HG03469 (cell line): Measurements from ENCODE around the gene TYW1.
"Not testable (repeated sequence)": the region's sequence is repeated elsewhere in the genome, so short reads cannot be mapped to it uniquely, and the experiment has no call there.

Source experiments
- ATAC-seq: cut with Tn5 transposase; IDR thresholded peaks from one replicate; pipeline ENCODE4 v1.9.1; 2021; ENCODE audit warnings: mild to moderate bottlenecking, moderate library complexity, moderate number of reproducible peaks; ENCODE audit not compliant: unreplicated experiment

Gene TYW1

GRCh38 chr7:67233506-67233905 lies 236.9 kb downstream of the TYW1 start:
- ATAC-seq = not testable (repeated sequence)

GRCh38 chr7:67236216-67236615 lies 239.6 kb downstream of the TYW1 start:
- not testable (repeated sequence) for ATAC-seq

GRCh38 chr7:67242871-67243270 lies 246.2 kb downstream of the TYW1 start:
- ATAC-seq = not testable (repeated sequence)

- not testable (repeated sequence) for ATAC-seq
Measured at GRCh38 chr7:67248364-67248763, 251.7 kb downstream of the TYW1 start.

- ATAC-seq = no peak
Measured at GRCh38 chr7:67251986-67252558, 255.4 kb downstream of the TYW1 start.

- not testable (repeated sequence) for ATAC-seq
Measured at GRCh38 chr7:67255076-67255475, 258.4 kb downstream of the TYW1 start.

GRCh38 chr7:67257779-67258178 lies 261.1 kb downstream of the TYW1 start:
- ATAC-seq = not testable (repeated sequence)

- not testable (repeated sequence) for ATAC-seq
Measured at GRCh38 chr7:67259363-67259762, 262.7 kb downstream of the TYW1 start.

- not testable (repeated sequence) for ATAC-seq
Measured at GRCh38 chr7:67260166-67260586, 263.5 kb downstream of the TYW1 start.

- ATAC-seq = not testable (repeated sequence)
Measured at GRCh38 chr7:67264000-67264399, 267.4 kb downstream of the TYW1 start.

GRCh38 chr7:67266070-67266469 lies 269.4 kb downstream of the TYW1 start:
- ATAC-seq = not testable (repeated sequence)

GRCh38 chr7:67267914-67268313 lies 271.3 kb downstream of the TYW1 start:
- no peak for ATAC-seq

GRCh38 chr7:67269916-67270315 lies 273.3 kb downstream of the TYW1 start:
- ATAC-seq = not testable (repeated sequence)
